T-helper 2 cell (primary cell): ENCODE data around the gene ADPRS.

ENCODE experiments used
- DNase-seq, 5 experiments: peaks; one replicate each; pipeline versions ENCODE4 v3.0.0 to v3.0.0-alpha.2; 2012 to 2022
- total RNA-seq, 2 donors: gene quantifications; one replicate each; lab custom pipeline; 2026; lab: John Stamatoyannopoulos, UW

ADPRS gene
- 18.1 to 19.3 reads per million in 2 donors for total RNA-seq

DNA sequence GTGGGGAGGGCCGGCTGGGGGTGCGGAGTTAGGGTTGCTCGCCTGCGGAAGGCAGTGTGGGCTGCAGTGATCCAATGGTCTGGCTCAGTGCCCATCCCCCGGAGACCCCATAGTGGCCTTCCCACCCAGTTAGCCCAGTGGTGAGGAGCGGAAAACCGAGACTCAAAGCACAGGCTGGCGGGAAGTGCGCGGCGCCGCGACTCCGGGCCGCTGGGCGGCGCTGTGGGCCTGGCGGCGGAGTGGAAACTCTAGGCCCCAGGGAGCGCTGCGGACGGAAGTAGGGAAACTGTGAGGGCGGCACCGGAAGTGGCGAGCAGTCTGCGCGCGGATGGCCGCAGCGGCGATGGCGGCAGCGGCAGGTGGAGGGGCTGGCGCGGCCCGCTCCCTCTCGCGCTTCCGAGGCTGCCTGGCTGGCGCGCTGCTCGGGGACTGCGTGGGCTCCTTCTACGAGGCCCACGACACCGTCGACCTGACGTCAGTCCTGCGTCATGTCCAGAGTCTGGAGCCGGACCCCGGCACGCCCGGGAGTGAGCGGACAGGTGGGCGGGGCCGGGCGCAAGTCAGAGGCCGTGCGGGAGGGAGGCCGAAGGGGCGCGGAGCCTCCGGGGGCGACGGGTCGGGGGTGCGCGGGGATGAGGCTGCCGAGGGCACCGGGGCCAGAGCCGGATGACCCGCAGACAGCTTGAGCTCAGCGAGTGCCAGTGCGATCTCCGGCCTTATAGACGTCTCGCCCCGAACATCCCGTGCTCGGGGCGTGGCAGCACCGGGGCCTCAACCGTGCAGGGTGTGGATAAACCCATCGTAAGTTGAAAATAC lies at the start of gene ADPRS:
Gene ADPRS (plus strand): TSS at position 316 of the 816 bp plus-strand sequence. CDS start 13 bp downstream, at position 329.
- DNase-seq: peak; percentile 81 to 97 (median 85)

GRCh38 chr1:36040238-36040637 lies 48.5 kb upstream of the ADPRS start:
- no peak for DNase-seq

DNA sequence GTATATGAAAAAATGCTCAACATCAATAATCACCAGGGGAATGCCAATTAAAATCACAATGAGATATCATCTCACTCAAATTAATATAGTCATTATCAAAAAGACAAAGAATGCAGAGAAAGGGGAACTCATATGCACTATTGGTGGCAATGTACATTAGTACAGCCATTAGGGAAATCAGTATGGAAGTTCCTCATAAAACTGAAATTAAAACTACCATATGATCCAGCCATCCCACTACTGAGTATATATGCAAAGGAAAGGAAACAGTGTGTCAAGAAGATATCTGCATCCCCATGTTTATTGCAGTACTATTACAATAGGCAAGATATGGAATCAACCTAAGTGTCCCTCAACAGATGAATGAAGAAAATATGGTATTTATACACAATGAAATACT lies 36.9 kb upstream of the ADPRS start:
- DNase-seq: no peak

GRCh38 chr1:36053978-36054377 lies 34.7 kb upstream of the ADPRS start:
- no peak for DNase-seq

GRCh38 chr1:36055706-36056105 lies 33.0 kb upstream of the ADPRS start:
- no peak for DNase-seq

DNA sequence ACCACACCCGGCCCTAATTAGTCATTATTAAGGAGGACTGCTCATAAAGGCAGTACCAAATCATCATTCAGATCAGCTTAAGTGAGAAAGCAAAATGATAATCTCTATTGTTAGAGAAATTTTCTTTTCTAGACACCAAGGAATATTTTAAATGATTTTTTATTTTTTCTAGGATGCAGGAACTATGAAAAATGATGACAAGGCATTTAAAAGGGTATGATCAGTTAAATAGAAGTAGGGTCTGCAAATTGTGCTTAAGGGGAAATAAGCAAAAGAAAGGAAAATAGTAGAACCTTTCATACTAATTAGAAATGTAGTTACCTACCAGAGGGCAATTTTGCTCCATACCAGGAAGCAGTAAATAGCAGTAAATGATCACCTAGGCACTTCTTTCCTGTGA lies 26.4 kb upstream of the ADPRS start:
- no peak for DNase-seq

- no peak for DNase-seq
These were observed 20.8 kb upstream of the ADPRS start for GRCh38 chr1:36067871-36068270.

- no peak for DNase-seq
These were observed 19.8 kb upstream of the ADPRS start for GRCh38 chr1:36068866-36069265.

DNA sequence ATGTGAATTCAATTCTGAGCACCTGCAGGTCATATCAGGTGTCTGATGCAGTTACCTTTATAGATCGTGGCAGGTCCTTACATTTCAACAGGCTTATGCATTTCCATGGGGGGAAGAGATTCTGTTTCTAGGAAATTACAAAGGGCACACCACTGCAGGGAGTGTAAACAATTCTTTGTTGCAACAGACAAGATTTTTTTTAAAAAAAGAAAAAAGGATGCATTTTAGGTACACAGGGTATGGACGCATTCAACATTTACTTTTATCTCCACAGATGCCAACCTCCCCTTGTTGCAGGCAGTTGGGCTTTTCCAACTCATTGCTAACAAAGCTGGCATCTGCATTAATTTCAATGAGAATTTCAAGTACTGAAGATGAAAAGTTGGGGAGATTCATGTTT lies 18.3 kb upstream of the ADPRS start:
- no peak for DNase-seq

GRCh38 chr1:36076979-36077573 lies 11.6 kb upstream of the ADPRS start:
- DNase-seq: no peak

GRCh38 chr1:36080236-36080635 lies 8.5 kb upstream of the ADPRS start:
- DNase-seq: no peak

- DNase-seq: no peak
These were observed 7.9 kb upstream of the ADPRS start for GRCh38 chr1:36080801-36081200.

- DNase-seq: no peak
These were observed 6.7 kb upstream of the ADPRS start for GRCh38 chr1:36081926-36082485.

DNA sequence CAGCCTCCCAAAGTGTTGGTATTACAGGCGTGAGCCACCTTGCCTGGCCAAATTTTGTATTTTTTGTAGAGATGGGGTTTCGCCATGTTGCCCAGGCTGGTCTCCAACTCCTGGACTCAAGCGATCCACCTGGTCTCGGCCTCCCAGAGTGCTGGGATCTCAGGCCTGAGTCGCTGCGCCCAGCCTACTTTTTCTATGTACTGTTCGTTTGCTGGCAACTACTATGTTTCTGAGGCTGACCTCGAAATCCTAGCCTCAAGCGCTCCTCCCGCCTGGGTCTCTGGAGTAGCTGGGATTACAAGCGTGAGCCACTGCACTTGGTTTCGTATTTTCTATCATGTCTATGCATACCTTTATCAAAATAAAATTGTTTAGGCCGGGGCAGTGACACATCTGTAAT lies 5.5 kb upstream of the ADPRS start:
- DNase-seq: no peak

DNA sequence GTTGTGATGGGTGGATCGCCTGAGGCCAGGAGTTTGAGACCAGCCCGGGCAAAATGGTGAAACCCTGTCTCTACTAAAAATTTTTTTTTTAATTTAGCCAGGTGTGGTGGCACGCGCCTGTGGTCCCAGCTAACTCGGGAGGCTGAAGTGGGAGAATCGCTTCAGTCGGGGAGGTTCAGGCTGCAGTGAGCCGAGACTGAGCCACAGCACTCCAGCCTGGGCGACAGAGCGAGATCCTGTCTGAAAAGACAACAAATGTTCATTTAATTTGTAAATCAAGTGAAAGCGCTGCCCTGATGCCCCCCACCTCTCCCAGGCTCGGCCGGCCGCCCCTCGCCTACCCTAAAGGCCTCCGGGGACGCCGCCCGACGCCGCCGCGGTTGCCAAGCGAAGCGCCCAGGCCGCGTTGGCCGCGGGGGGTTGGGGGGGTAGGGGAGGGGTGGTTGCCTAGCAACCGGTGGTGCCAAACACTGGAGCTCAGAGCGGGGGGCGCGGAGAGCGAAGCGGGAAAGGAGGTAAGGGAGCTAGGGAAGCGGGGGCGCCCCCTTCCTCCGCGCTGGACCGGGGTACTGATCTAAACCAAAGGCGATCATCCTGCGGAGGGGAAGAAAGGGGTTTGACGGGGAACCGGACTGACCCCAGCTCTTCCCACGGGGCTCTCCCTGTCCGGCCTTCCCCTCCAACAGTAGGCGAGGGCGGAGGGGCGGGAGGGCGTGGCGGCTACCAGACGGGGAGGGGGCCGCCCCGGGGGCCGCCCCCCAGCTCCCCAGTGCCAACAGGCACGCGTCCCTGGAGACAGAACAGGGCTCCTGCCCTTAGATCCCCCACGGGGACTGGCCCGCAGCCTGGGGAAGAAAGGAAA lies 4.8 kb upstream of the ADPRS start, which contains the start of gene TEKT2:
Gene TEKT2 (plus strand): TSS at position 460 of the 862 bp plus-strand sequence. CDS start 828 bp downstream, outside the sequence.
- no peak for DNase-seq

DNA sequence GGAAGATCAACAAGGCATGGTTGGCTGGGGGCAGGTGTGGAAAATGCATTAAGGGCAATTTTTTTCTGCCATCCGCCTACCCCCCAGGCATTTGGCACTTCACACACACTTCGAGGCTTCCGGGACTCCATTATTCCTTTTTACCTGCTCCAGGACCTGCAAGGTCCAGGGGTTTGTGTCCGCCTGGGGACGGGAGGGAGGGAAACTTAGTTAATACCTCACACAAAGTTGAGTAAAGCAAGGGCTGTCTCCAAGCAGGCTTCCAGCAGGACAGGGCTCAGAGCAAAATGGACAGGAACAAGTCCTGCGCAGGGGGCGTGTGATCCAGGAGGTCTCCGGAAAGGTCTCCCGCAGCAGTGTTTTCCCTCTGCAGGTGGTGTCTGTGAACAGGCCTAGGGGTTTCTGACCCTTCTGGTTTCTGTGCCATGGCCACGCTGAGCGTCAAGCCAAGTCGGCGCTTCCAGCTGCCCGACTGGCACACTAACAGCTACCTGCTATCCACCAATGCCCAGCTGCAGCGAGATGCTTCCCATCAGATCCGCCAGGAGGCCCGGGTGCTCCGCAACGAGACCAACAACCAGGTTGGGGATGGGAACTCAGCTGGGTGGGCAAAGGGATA lies 4.1 kb upstream of the ADPRS start:
- no peak for DNase-seq

DNA sequence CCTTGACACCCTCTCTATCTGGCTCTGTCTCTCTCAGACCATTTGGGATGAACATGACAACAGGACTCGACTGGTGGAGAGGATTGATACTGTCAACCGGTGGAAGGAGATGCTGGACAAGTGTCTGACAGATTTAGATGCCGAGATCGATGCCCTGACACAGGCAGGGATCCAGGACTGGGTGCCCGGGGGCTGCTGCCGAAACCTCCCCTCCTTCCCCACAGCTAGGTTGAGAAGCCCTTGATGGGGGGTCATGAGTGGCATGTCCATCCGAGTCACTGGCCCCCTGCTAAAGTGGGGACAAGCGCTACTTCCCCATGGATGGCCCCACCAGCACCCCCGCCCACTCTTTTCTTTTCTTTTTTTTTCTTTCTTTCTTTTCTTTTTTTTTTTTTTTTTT lies 3.6 kb upstream of the ADPRS start:
- DNase-seq: no peak

GRCh38 chr1:36085686-36086526 lies 2.8 kb upstream of the ADPRS start:
- no peak for DNase-seq

DNA sequence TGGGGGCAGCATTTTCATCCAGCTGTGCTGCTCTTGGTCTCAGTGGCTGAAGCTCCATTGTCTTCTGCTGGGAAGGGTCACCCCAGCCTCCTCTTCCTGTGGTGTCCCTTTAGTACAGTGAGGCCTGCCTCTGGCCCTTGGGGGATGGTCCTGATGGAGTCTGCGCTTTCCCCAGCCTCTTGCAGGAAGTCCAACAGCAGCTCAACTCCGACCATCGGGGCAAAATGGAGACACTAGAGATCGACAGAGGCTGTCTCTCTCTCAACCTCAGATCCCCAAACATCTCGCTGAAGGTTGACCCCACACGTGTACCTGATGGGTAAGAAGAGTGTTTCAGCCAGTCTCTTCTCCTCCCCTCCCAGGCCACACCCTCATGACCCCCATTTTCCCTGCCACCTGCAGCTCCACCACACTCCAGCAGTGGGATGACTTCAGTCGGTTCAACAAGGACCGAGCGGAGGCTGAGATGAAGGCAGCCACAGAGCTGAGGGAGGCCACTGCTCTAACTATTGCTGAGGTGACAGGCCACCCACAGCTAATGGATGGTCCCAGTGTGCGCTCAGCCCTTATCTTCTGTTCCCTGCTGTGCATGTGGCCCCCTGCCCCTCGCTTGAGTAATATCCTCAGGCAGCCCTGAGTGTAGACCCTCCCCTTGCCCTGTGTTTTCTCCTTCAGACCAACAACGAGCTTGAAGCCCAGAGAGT lies 2.0 kb upstream of the ADPRS start:
- no peak for DNase-seq

DNA sequence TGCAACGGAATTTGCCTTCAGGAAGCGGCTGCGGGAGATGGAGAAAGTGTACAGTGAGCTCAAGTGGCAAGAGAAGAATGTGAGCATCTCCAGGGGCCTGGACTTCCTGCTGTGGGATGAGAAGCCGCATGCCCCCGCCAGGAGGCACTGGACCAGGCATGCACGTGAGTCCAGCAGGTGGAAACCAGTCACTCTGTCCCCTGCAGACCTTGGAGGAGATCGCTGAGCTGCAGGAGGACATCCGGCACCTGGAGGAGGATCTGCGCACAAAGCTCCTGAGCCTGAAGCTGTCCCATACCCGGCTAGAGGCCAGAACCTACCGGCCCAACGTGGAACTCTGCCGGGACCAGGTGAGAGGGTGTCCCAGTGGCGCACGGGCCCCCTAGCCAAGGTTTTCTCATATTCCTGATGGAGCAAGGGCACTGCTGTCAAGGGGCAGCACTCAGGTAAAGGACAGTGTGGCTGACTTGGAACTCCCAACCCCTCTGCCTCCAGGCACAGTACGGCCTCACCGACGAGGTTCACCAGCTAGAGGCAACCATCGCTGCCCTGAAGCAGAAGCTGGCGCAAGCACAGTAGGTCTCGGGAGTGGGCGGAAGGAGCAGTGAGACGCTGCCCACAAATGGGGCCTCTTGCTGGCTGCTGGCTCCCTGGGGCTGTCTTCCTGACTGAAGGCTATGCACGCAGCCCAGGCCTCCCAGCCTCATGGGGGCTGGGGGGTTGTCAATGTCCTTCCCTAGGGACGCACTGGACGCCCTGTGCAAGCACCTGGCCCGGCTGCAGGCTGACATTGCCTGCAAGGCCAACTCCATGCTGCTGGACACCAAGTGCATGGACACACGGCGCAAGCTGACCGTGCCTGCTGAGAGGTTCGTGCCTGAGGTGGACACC lies 1.2 kb upstream of the ADPRS start:
- DNase-seq: no peak
